IMR-90 (cell line): ENCODE data around the gene SIDT1. TPM values are rescaled to one million over a fixed set of nuclear protein-coding genes. Genes with fewer than 3 reads are reported as not detected.
A peak's percentile ranks its signal among the peaks of the same experiment; 100 is the strongest.

Experiments
- ATAC-seq: fragments of 200-7000 bp; cut with Tn5 transposase; 2 replicates; pipeline ENCODE4 v1.9.1; 2020; ENCODE audit warnings: low read depth, mild to moderate bottlenecking, moderate library complexity
- BruUV-seq: library from RNA; stranded (reverse); fragments of 400-500 nt; replicated peaks from 2 replicates; lab custom pipeline; 2021; lab: Mats Ljungman, UMichigan
- CTCF ChIA-PET: fragments of 300-600 bp; formaldehyde crosslinking; extraction: SDS; loops from one replicate; lab custom pipeline; 2021; ENCODE audit warnings: antibody characterized with exemption; lab: Yijun Ruan, JAX
- POLR2A ChIA-PET: fragments of 300-600 bp; sonication (Branson Sonifier 250); formaldehyde crosslinking; loops from one replicate; lab custom pipeline; 2022; ENCODE audit warnings: antibody characterized with exemption; ENCODE audit not compliant: unreplicated experiment; lab: Charles Lee
- DNase-seq: peaks from one replicate; pipeline ENCODE4 v3.0.0; 2013
- H2AFZ ChIP-seq: replicated peaks from 2 replicates; pipeline ENCODE3; 2013; ENCODE audit warnings: low read length, mild to moderate bottlenecking; ENCODE audit not compliant: poor library complexity
- H2AK5ac ChIP-seq: 2 replicates; pipeline ENCODE4 v1.6.1; 2013; ENCODE audit warnings: low read depth, low read length, inconsistent platforms
- H2AK9ac ChIP-seq: replicated peaks from 2 replicates; pipeline ENCODE3; 2013; ENCODE audit warnings: mild to moderate bottlenecking, low read depth, low read length, moderate library complexity; ENCODE audit not compliant: poor library complexity
- H2BK120ac ChIP-seq: 2 replicates; pipeline ENCODE4 v1.6.1; 2013; ENCODE audit warnings: low read depth, low read length, inconsistent platforms
- H2BK15ac ChIP-seq: 3 replicates; pipeline ENCODE4 v1.6.1; 2013; ENCODE audit warnings: low read depth, low read length, inconsistent platforms
- H2BK20ac ChIP-seq: 2 replicates; pipeline ENCODE4 v1.6.1; 2013; ENCODE audit warnings: low read depth, mild to moderate bottlenecking, inconsistent platforms, low read length, moderate library complexity
- H2BK5ac ChIP-seq: 2 replicates; pipeline ENCODE4 v1.6.1; 2013; ENCODE audit warnings: mild to moderate bottlenecking, low read depth, low read length, inconsistent platforms; ENCODE audit not compliant: poor library complexity, severe bottlenecking
- H3K14ac ChIP-seq: replicated peaks from 2 replicates; pipeline ENCODE4 v1.6.1; 2013; ENCODE audit warnings: low read depth, low read length, inconsistent platforms
- H3K18ac ChIP-seq: 2 replicates; pipeline ENCODE4 v1.6.1; 2013; ENCODE audit warnings: low read depth, low read length, control low read depth
- H3K23ac ChIP-seq: 2 replicates; pipeline ENCODE4 v1.6.1; 2013; ENCODE audit warnings: low read depth, low read length, inconsistent platforms
- H3K27ac ChIP-seq: 2 replicates; pipeline ENCODE4 v1.5.1; 2013; ENCODE audit warnings: mild to moderate bottlenecking, control low read depth, low read length; ENCODE audit not compliant: insufficient read depth
- H3K27me3 ChIP-seq: 2 replicates; pipeline ENCODE4 v1.6.1; 2013; ENCODE audit warnings: low read length; ENCODE audit not compliant: control insufficient read depth, insufficient read depth
- H3K36me3 ChIP-seq: 2 replicates; pipeline ENCODE4 v1.6.1; 2013; ENCODE audit warnings: low read length, mixed read lengths; ENCODE audit not compliant: control insufficient read depth, insufficient read depth
- H3K4ac ChIP-seq: 2 replicates; pipeline ENCODE4 v1.6.1; 2013; ENCODE audit warnings: low read depth, low read length, inconsistent platforms
- H3K4me1 ChIP-seq: 2 replicates; pipeline ENCODE4 v1.6.1; 2013; ENCODE audit warnings: low read length, mixed read lengths; ENCODE audit not compliant: control insufficient read depth, insufficient read depth
- H3K4me2 ChIP-seq: 2 replicates; pipeline ENCODE4 v1.6.1; 2013; ENCODE audit warnings: low read depth, mild to moderate bottlenecking, control low read depth, low read length, moderate library complexity
- H3K4me3 ChIP-seq: 2 replicates; pipeline ENCODE4 v1.5.1; 2013; ENCODE audit warnings: low read depth, mild to moderate bottlenecking, control low read depth, low read length, moderate library complexity; ENCODE audit not compliant: insufficient read depth
- H3K56ac ChIP-seq: 2 replicates; pipeline ENCODE4 v1.6.1; 2013; ENCODE audit warnings: low read length, inconsistent platforms; ENCODE audit not compliant: insufficient read depth; ENCODE audit errors: extremely low read depth
- H3K79me1 ChIP-seq, 2 experiments: 2 replicates each; pipeline ENCODE4 v1.6.1; 2013; ENCODE audit warnings: low read length in 2 of 2, inconsistent platforms in 1 of 2, low read depth in 1 of 2
- H3K9ac ChIP-seq: 2 replicates; pipeline ENCODE4 v1.6.1; 2013; ENCODE audit warnings: low read depth, low read length, control low read depth
- H3K9me1 ChIP-seq: 2 replicates; pipeline ENCODE4 v1.6.1; 2013; ENCODE audit warnings: low read length, inconsistent platforms; ENCODE audit not compliant: insufficient read depth
- H3K9me3 ChIP-seq: 2 replicates; pipeline ENCODE4 v1.6.1; 2013; ENCODE audit warnings: low read length; ENCODE audit not compliant: control insufficient read depth, insufficient read depth
- H4K20me1 ChIP-seq: 2 replicates; pipeline ENCODE4 v1.6.1; 2013; ENCODE audit warnings: low read length, inconsistent platforms; ENCODE audit not compliant: insufficient read depth
- H4K5ac ChIP-seq: 2 replicates; pipeline ENCODE4 v1.6.1; 2013; ENCODE audit warnings: mild to moderate bottlenecking, low read depth, low read length, control low read depth
- H4K8ac ChIP-seq, 2 experiments: 2 replicates each; pipeline ENCODE4 v1.6.1; 2013; ENCODE audit warnings: low read depth in 2 of 2, low read length in 2 of 2, control low read depth in 1 of 2, inconsistent platforms in 1 of 2
- H4K91ac ChIP-seq: 2 replicates; pipeline ENCODE4 v1.6.1; 2013; ENCODE audit warnings: low read depth, low read length, inconsistent platforms; ENCODE audit not compliant: insufficient read depth
- BHLHE40 ChIP-seq: fragments of 150-350 bp; IDR thresholded peaks from 2 replicates; pipeline ENCODE4 v1.6.1; 2016; ENCODE audit warnings: mild to moderate bottlenecking, low read depth, low read length
- CEBPB ChIP-seq: IDR thresholded peaks from 2 replicates; pipeline ENCODE4 v1.6.1; 2012; ENCODE audit warnings: low read depth, low read length, improper control_type of control experiment
- CHD1 ChIP-seq: IDR thresholded peaks from 2 replicates; pipeline ENCODE4 v1.6.1; 2012; ENCODE audit warnings: low read depth, low read length, improper control_type of control experiment
- CTCF ChIP-seq: conservative IDR thresholded peaks from 2 replicates; pipeline ENCODE4 v1.5.1; 2012; ENCODE audit warnings: mild to moderate bottlenecking, low read depth, low read length, improper control_type of control experiment
- FOS ChIP-seq: fragments of 150-350 bp; IDR thresholded peaks from 2 replicates; pipeline ENCODE4 v1.6.1; 2016; ENCODE audit warnings: low read depth, low read length
- MAFK ChIP-seq: IDR thresholded peaks from 2 replicates; pipeline ENCODE4 v1.6.1; 2012; ENCODE audit warnings: low read depth, low read length, improper control_type of control experiment
- MAZ ChIP-seq: IDR thresholded peaks from 2 replicates; pipeline ENCODE4 v1.6.1; 2012; ENCODE audit warnings: low read depth, mild to moderate bottlenecking, low read length, improper control_type of control experiment, moderate library complexity, borderline replicate concordance
- MXI1 ChIP-seq: IDR thresholded peaks from 2 replicates; pipeline ENCODE4 v1.6.1; 2012; ENCODE audit warnings: low read depth, mild to moderate bottlenecking, low read length, moderate library complexity, borderline replicate concordance
- NFE2L2 ChIP-seq: fragments of 150-350 bp; IDR thresholded peaks from 2 replicates; pipeline ENCODE4 v1.6.1; 2016; ENCODE audit warnings: low read depth, mild to moderate bottlenecking, low read length
- POLR2A ChIP-seq: IDR thresholded peaks from 2 replicates; pipeline ENCODE4 v1.6.1; 2012; ENCODE audit warnings: mild to moderate bottlenecking, low read depth, low read length
- RAD21 ChIP-seq: IDR thresholded peaks from 2 replicates; pipeline ENCODE4 v1.6.1; 2012; ENCODE audit warnings: low read length, improper control_type of control experiment
- RCOR1 ChIP-seq: IDR thresholded peaks from 2 replicates; pipeline ENCODE4 v1.6.1; 2012; ENCODE audit warnings: mild to moderate bottlenecking, low read length, improper control_type of control experiment; ENCODE audit not compliant: insufficient replicate concordance
- RFX5 ChIP-seq: IDR thresholded peaks from 2 replicates; pipeline ENCODE4 v1.8.0; 2012; ENCODE audit warnings: low read depth, mild to moderate bottlenecking, low read length, moderate library complexity
- SMC3 ChIP-seq: fragments of 150-350 bp; IDR thresholded peaks from 2 replicates; pipeline ENCODE4 v1.6.1; 2016; ENCODE audit warnings: low read depth, mild to moderate bottlenecking, antibody characterized with exemption, low read length, moderate library complexity
- WGBS, 2 experiments: methylation state at CpG; one replicate each; pipeline versions ENCODE4 v1.1.5 to v1.1.7; 2013; ENCODE audit warnings: missing lambda C conversion rate in 2 of 2; ENCODE audit not compliant: insufficient read length in 1 of 2; ENCODE audit errors: extremely low coverage in 2 of 2; 5-methylcytosine and 5-hydroxymethylcytosine counted together
- dilution Hi-C: fragments of 300-500 bp; cut with HindIII; formaldehyde crosslinking; loops from one replicate; pipeline ENCODE4 v1.14.3; 2018; ENCODE audit warnings: low sequenced_read_pairs; ENCODE audit not compliant: unreplicated experiment
- in situ Hi-C: fragments of 300-500 bp; cut with MboI; formaldehyde crosslinking; loops from 3 replicates; pipeline ENCODE4 v1.14.3; 2019; ENCODE audit warnings: low sequenced_read_pairs, inconsistent platforms, mixed read lengths
- intact Hi-C: fragments of 100-400 bp; cut with micrococcal nuclease; formaldehyde crosslinking; loops from 2 replicates; pipeline ENCODE4 v1.10.0; 2022
- polyA plus RNA-seq, 3 experiments: library from polyadenylated mRNA; depleted of rRNA; stranded (reverse); fragments of >200 nt; gene quantifications; 2 replicates each; pipeline ENCODE4 v1.2.3, GENCODE V29; 2012; ENCODE audit warnings: low replicate concordance in 1 of 3
- total RNA-seq: library from RNA; depleted of rRNA; stranded (reverse); fragments of >200 nt; gene quantifications from 2 replicates; pipeline ENCODE4 v1.2.3, GENCODE V29; 2012
- TF ChIP-seq, protein P1 (sequence below): fragments of 150-350 bp; IDR thresholded peaks from 2 replicates; pipeline ENCODE4 v1.6.1; 2016; ENCODE audit warnings: low read depth, mild to moderate bottlenecking, low read length, moderate library complexity, borderline replicate concordance
- TF ChIP-seq, protein P2 (sequence below): fragments of 150-350 bp; IDR thresholded peaks from 2 replicates; pipeline ENCODE4 v1.6.1; 2017; ENCODE audit warnings: mild to moderate bottlenecking, antibody characterized with exemption, low read length, low read depth

The SIDT1 gene
- total and polyA plus RNA-seq, 2 of the 4 experiments (the other 2 are of a cell fraction) = not detected

DNA sequence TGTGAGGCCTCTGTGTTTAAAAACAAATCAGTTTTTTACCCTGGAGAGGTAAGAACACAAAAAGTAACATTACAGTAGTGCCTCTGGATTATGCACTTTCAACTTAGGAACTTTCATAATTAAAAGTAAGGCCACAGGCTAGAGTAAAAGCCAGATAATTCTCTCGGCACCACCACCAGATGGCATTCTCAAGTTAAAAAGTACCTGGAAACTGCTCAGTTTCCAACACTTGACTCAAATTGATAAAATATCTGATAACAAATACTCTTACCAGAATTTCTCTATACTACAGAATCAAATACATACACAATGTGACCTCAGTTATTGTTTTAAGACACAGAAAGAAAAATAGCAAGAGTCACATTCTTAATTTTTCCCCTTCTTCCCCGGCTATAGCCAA, 37.3 kb upstream of the SIDT1 start:
- H3K79me1 ChIP-seq = no peaks in the 10 kb centered on the region
- CTCF ChIA-PET = interaction anchor here (1.2 to 1.3 kb wide), 2 partner anchors 82 to 132 kb away, joined by 3 read pairs; no protein-coding TSS in a partner anchor
- H3K4me3 ChIP-seq = no peak overlapping the region
- DNase-seq = peak; percentile 44
- no peak for ATAC-seq
- intact Hi-C loops (loop anchor here (1.0 to 10.0 kb wide), 4 partner anchors 83 to 440 kb away; no protein-coding TSS in a partner anchor), in situ Hi-C loops (no loop called here), dilution Hi-C loops (no loop called here)
- H2BK15ac ChIP-seq = no peak overlapping the region
- H3K36me3 ChIP-seq = peaks cover 2% of the 10 kb centered on the region; the same call in 1 of the 2 replicates
- POLR2A ChIA-PET = no interaction called here
- H3K27me3 ChIP-seq = no peaks in the 10 kb centered on the region
- no peak overlapping the region for H2BK5ac ChIP-seq
- no peak overlapping the region for H4K5ac ChIP-seq
- BruUV-seq = no TSS peak
- H2BK20ac ChIP-seq = no peak overlapping the region
- H3K9me3 ChIP-seq = no peaks in the 10 kb centered on the region
- H3K18ac ChIP-seq = no peak overlapping the region
- peaks cover 7% of the 10 kb centered on the region for H3K4me1 ChIP-seq
- H3K23ac ChIP-seq = no peak overlapping the region
- no peak overlapping the region for H4K8ac ChIP-seq
- H2BK120ac ChIP-seq = no peak overlapping the region
- no peak overlapping the region for H3K27ac ChIP-seq
- TF ChIP-seq MAFK (no peak), CTCF (peak; percentile 44), POLR2A (no peak), BHLHE40 (no peak), FOS (no peak), CHD1 (no peak), RFX5 (no peak), CEBPB (no peak), MAZ (no peak), MXI1 (no peak), RCOR1 (no peak), NFE2L2 (no peak), RAD21 (peak; percentile 31; the same call in 1 of the 2 replicates), SMC3 (peak; percentile 39; the same call in 1 of the 2 replicates)
- TF ChIP-seq, protein P1, sequence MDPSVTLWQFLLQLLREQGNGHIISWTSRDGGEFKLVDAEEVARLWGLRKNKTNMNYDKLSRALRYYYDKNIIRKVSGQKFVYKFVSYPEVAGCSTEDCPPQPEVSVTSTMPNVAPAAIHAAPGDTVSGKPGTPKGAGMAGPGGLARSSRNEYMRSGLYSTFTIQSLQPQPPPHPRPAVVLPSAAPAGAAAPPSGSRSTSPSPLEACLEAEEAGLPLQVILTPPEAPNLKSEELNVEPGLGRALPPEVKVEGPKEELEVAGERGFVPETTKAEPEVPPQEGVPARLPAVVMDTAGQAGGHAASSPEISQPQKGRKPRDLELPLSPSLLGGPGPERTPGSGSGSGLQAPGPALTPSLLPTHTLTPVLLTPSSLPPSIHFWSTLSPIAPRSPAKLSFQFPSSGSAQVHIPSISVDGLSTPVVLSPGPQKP = no peak
- TF ChIP-seq, protein P2, sequence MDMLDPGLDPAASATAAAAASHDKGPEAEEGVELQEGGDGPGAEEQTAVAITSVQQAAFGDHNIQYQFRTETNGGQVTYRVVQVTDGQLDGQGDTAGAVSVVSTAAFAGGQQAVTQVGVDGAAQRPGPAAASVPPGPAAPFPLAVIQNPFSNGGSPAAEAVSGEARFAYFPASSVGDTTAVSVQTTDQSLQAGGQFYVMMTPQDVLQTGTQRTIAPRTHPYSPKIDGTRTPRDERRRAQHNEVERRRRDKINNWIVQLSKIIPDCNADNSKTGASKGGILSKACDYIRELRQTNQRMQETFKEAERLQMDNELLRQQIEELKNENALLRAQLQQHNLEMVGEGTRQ = no peak
- H2AK5ac ChIP-seq = no peak overlapping the region
- no peak overlapping the region for H2AK9ac ChIP-seq
- H3K9ac ChIP-seq = no peak overlapping the region
- no peak overlapping the region for H3K4ac ChIP-seq
- no peaks in the 10 kb centered on the region for H4K20me1 ChIP-seq
- peaks cover 3% of the 10 kb centered on the region; the same call in 1 of the 2 replicates for H3K9me1 ChIP-seq
- WGBS, 2 experiments = 83% methylated on average over 1 of the region's 2 CpGs; no CpG with 5 or more reads in 1 of the 2 experiments
- H2AFZ ChIP-seq = no peak overlapping the region
- H4K91ac ChIP-seq = no peak overlapping the region
- H3K14ac ChIP-seq = no peak overlapping the region
- no peak overlapping the region for H3K56ac ChIP-seq
- no peak overlapping the region for H3K4me2 ChIP-seq
